ENCODE results near the gene CD6. TPM values are rescaled to one million over a fixed set of nuclear protein-coding genes. Genes with fewer than 3 reads are reported as not detected.

Gene CD6
- total RNA-seq, 1 experiment from 2014 or later = not detected

DNA sequence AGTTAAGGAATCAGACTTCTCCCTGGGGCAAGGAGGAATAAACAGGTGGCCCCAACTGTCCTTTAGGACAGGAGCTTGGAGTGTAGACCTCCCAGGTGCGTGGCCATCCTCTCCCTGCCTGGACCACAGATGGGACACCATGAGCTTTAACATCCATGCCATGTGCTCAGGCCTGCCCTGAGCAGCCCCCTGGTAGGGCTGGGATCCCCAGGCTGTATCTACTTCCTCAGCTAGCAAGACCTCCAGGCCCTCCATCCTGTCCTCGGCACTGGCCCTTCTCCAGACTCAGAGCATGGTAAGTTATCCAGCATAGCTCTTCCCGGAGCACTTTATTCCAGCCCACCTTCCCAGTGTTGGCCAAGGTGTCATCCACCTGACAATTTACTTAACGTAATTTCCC is 5.7 kb downstream of the CD6 start:
- Histone ChIP-seq H3K4me1 (ENCODE audit: low read length) (peaks cover 22% of the 10 kb centered on the region), H3K27me3 (ENCODE audit: low read length) (no peaks in the 10 kb centered on the region), H2AFZ (ENCODE audit: low read length) (no peak overlapping the region), H4K20me1 (ENCODE audit: insufficient read depth, low read depth, low read length) (no peaks in the 10 kb centered on the region), H3K4me2 (ENCODE audit: low read depth, low read length, poor library complexity, severe bottlenecking) (peak overlapping the region; percentile 17), H3K9ac (ENCODE audit: low read length) (no peak overlapping the region), H3K9me3 (ENCODE audit: low read length) (no peaks in the 10 kb centered on the region), H3K27ac (ENCODE audit: low read length) (no peak overlapping the region), H3K4me3 (ENCODE audit: low read length) (no peak overlapping the region), H3K9me2 (replicated peaks; ENCODE audit: insufficient read depth, low read length) (no peaks in the 10 kb centered on the region), H3K36me3 (ENCODE audit: insufficient read depth, low read length) (no peaks in the 10 kb centered on the region), H3K79me2 (ENCODE audit: low read length) (no peaks in the 10 kb centered on the region)
- no peak for DNase-seq

DNA sequence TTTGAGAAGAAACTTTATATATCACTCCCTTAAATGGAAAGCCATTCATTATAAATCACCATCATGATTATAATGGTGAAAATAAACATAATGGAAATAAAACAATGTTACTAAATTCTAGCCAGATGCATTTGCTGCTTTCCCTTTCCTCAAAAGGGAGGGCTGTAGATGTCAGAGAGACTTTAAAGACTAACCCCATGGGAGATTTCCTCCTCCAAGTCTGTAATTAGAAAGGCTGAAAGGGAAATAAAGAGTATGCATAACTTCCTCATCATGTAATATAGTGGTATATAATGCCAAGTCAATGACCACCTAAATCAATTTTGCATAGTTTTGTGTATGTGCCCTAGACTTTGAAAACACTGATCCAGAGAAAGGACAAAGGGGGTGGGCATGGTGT is 6.4 kb downstream of the CD6 start:
- no peaks in the 10 kb centered on the region for H3K9me2 ChIP-seq (replicated peaks; ENCODE audit: insufficient read depth, low read length)
- no peaks in the 10 kb centered on the region for H3K36me3 ChIP-seq (ENCODE audit: insufficient read depth, low read length)
- H3K9ac ChIP-seq (ENCODE audit: low read length) = no peak overlapping the region
- DNase-seq = no peak
- no peaks in the 10 kb centered on the region for H3K79me2 ChIP-seq (ENCODE audit: low read length)
- H3K9me3 ChIP-seq (ENCODE audit: low read length) = no peaks in the 10 kb centered on the region
- no peaks in the 10 kb centered on the region for H3K27me3 ChIP-seq (ENCODE audit: low read length)
- no peak overlapping the region for H2AFZ ChIP-seq (ENCODE audit: low read length)
- H3K4me3 ChIP-seq (ENCODE audit: low read length) = no peak overlapping the region
- peak overlapping the region; percentile 17 for H3K4me2 ChIP-seq (ENCODE audit: low read depth, low read length, poor library complexity, severe bottlenecking)
- peaks cover 22% of the 10 kb centered on the region for H3K4me1 ChIP-seq (ENCODE audit: low read length)
- no peak overlapping the region for H3K27ac ChIP-seq (ENCODE audit: low read length)
- H4K20me1 ChIP-seq (ENCODE audit: insufficient read depth, low read depth, low read length) = no peaks in the 10 kb centered on the region

DNA sequence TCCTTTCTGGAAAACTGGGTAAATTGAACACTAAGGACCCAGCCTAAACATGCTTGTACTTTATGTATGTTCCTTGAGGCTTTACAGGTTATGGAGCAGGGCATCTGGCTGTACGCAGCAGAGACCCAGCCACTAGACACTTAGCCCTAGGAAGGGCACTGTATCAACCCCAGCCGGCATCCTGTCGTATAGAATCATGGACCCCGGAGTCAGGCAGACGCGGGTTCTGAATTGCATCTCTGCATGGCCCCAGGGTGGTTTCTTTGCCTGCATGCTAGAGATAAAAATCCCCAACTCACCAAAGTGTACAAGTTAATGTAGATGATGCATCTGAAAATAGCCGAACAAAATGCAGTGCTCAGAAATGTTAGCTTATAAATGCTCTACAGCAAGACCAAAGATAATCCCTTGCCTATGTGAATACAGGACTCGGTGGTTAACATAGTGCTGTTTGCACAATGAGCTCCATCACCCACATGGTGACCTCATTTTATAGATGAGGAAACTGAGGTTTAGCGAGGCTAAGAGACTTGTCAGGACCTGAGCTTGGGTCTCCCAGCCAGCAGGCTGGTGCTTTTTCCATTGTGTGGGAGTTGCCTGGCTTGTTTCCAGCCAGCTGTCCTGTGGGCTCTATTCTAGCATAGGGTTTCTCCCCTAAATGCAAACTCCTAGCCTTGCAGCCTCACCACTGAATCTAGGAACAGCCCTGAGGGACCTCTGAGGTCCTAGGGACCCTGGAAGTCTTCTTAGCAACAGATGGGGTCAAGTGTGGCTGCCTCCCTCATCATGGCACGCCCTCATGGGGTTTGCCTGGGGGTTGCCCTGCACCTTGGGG is 7.3 kb downstream of the CD6 start:
- H3K4me3 ChIP-seq (ENCODE audit: low read length) = no peak overlapping the region
- no peak for DNase-seq
- no peaks in the 10 kb centered on the region for H3K9me2 ChIP-seq (replicated peaks; ENCODE audit: insufficient read depth, low read length)
- H3K9ac ChIP-seq (ENCODE audit: low read length) = no peak overlapping the region
- no peaks in the 10 kb centered on the region for H3K79me2 ChIP-seq (ENCODE audit: low read length)
- peaks cover 22% of the 10 kb centered on the region for H3K4me1 ChIP-seq (ENCODE audit: low read length)
- no peaks in the 10 kb centered on the region for H4K20me1 ChIP-seq (ENCODE audit: insufficient read depth, low read depth, low read length)
- no peak overlapping the region for H3K4me2 ChIP-seq (ENCODE audit: low read depth, low read length, poor library complexity, severe bottlenecking)
- H3K27me3 ChIP-seq (ENCODE audit: low read length) = no peaks in the 10 kb centered on the region
- no peak overlapping the region for H3K27ac ChIP-seq (ENCODE audit: low read length)
- H3K36me3 ChIP-seq (ENCODE audit: insufficient read depth, low read length) = no peaks in the 10 kb centered on the region
- no peaks in the 10 kb centered on the region for H3K9me3 ChIP-seq (ENCODE audit: low read length)
- H2AFZ ChIP-seq (ENCODE audit: low read length) = no peak overlapping the region

DNA sequence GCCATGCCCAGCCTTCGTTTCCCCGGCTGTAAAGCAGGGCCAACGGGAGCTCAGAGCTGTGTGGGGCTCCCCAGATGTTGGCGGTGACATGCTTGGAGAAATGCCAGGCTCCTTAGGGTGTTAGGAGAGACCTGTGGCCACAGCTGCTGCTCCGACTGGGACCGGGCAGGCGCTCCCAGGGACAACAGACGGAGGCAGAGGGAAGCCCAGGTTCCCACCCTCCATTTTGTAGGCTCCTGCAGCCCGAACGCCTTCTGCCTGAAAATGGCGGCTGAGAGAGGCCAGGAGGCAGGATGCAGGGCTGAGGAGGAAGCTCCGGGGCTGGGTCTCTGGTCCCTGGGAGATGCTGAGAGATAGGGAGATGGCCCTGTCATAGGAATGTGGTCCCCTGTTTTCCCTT is 10.0 kb downstream of the CD6 start:
- Histone ChIP-seq H2AFZ (ENCODE audit: low read length) (no peak overlapping the region), H3K9me2 (replicated peaks; ENCODE audit: insufficient read depth, low read length) (no peaks in the 10 kb centered on the region), H4K20me1 (ENCODE audit: insufficient read depth, low read depth, low read length) (no peaks in the 10 kb centered on the region), H3K27me3 (ENCODE audit: low read length) (no peaks in the 10 kb centered on the region), H3K4me2 (ENCODE audit: low read depth, low read length, poor library complexity, severe bottlenecking) (no peak overlapping the region), H3K27ac (ENCODE audit: low read length) (no peak overlapping the region), H3K36me3 (ENCODE audit: insufficient read depth, low read length) (no peaks in the 10 kb centered on the region), H3K9me3 (ENCODE audit: low read length) (no peaks in the 10 kb centered on the region), H3K79me2 (ENCODE audit: low read length) (no peaks in the 10 kb centered on the region), H3K4me3 (ENCODE audit: low read length) (no peak overlapping the region), H3K4me1 (ENCODE audit: low read length) (peaks cover 22% of the 10 kb centered on the region), H3K9ac (ENCODE audit: low read length) (no peak overlapping the region)
- DNase-seq = no peak

DNA sequence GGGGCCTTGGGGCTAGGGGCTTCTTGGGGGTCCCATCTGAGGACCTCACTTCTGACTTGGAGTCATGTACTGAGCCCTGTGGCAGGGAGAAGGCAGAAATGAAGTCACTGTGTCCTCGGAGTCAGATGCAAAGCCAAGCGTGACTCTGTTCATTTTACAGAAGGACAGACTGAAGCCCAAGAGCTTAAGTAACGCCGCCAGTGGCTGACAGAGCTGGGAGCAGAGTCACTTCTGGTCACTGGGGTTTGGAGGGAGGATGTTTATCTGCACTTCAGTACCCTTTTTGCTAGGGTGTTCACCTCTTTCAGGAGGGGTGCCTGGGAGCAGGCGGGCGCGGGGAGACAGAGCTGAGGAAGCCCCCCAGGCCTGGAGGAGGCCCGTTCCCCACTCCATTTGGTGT is 10.7 kb downstream of the CD6 start:
- Histone ChIP-seq H3K4me1 (ENCODE audit: low read length) (peaks cover 21% of the 10 kb centered on the region), H2AFZ (ENCODE audit: low read length) (no peak overlapping the region), H3K4me3 (ENCODE audit: low read length) (no peak overlapping the region), H3K27me3 (ENCODE audit: low read length) (no peaks in the 10 kb centered on the region), H3K36me3 (ENCODE audit: insufficient read depth, low read length) (no peaks in the 10 kb centered on the region), H4K20me1 (ENCODE audit: insufficient read depth, low read depth, low read length) (no peaks in the 10 kb centered on the region), H3K4me2 (ENCODE audit: low read depth, low read length, poor library complexity, severe bottlenecking) (no peak overlapping the region), H3K79me2 (ENCODE audit: low read length) (no peaks in the 10 kb centered on the region), H3K27ac (ENCODE audit: low read length) (no peak overlapping the region), H3K9me2 (replicated peaks; ENCODE audit: insufficient read depth, low read length) (no peaks in the 10 kb centered on the region), H3K9me3 (ENCODE audit: low read length) (no peaks in the 10 kb centered on the region), H3K9ac (ENCODE audit: low read length) (no peak overlapping the region)
- no peak for DNase-seq

DNA sequence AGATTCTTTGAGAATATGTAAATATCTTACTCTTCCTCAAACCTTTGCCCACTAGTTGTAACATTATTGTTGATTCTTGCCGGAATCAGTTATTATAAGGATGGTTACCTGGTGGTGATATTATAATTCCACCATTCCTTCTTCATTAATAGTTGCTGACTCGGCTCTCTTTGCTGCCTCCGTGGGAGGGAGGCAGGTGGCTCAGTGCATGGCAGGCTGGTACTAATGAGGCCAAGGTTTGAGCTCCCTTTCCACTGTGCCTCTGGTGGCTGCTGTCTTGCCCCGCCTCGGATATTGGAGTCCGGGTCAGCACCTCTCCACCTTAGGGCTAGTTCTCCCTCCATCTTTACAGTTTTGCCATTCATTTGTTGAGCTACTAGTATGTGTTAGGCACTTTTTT is 12.7 kb downstream of the CD6 start:
- Histone ChIP-seq H3K36me3 (ENCODE audit: insufficient read depth, low read length) (no peaks in the 10 kb centered on the region), H3K4me3 (ENCODE audit: low read length) (no peak overlapping the region), H3K4me1 (ENCODE audit: low read length) (peaks cover 7% of the 10 kb centered on the region), H3K27me3 (ENCODE audit: low read length) (no peaks in the 10 kb centered on the region), H3K27ac (ENCODE audit: low read length) (no peak overlapping the region), H3K9ac (ENCODE audit: low read length) (no peak overlapping the region), H3K79me2 (ENCODE audit: low read length) (no peaks in the 10 kb centered on the region), H2AFZ (ENCODE audit: low read length) (no peak overlapping the region), H3K4me2 (ENCODE audit: low read depth, low read length, poor library complexity, severe bottlenecking) (no peak overlapping the region), H3K9me3 (ENCODE audit: low read length) (no peaks in the 10 kb centered on the region), H4K20me1 (ENCODE audit: insufficient read depth, low read depth, low read length) (no peaks in the 10 kb centered on the region), H3K9me2 (replicated peaks; ENCODE audit: insufficient read depth, low read length) (no peaks in the 10 kb centered on the region)
- no peak for DNase-seq

DNA sequence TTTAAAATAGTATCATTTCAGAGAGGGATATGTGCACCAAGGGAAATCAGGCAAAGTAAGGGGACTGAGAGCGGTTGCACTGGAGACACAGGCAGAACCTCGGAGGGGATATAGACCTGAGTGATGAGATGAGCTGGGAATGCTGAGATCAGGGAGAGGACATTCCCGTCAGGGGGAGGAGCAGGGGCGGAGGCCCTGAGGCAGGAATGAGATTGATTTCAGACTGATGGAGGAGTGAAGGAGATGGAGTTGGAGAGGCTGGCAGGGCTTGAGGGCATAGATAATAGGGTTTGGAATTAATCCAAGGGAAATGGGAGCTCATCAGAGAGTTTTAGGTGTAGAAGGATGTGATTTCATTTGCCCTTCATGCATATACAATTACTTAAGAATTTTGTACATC is 13.2 kb downstream of the CD6 start:
- Histone ChIP-seq H3K9me2 (replicated peaks; ENCODE audit: insufficient read depth, low read length) (no peaks in the 10 kb centered on the region), H3K4me2 (ENCODE audit: low read depth, low read length, poor library complexity, severe bottlenecking) (no peak overlapping the region), H3K4me3 (ENCODE audit: low read length) (no peak overlapping the region), H4K20me1 (ENCODE audit: insufficient read depth, low read depth, low read length) (no peaks in the 10 kb centered on the region), H3K36me3 (ENCODE audit: insufficient read depth, low read length) (no peaks in the 10 kb centered on the region), H3K4me1 (ENCODE audit: low read length) (peaks cover 10% of the 10 kb centered on the region), H3K27me3 (ENCODE audit: low read length) (no peaks in the 10 kb centered on the region), H2AFZ (ENCODE audit: low read length) (no peak overlapping the region), H3K27ac (ENCODE audit: low read length) (no peak overlapping the region), H3K79me2 (ENCODE audit: low read length) (no peaks in the 10 kb centered on the region), H3K9me3 (ENCODE audit: low read length) (no peaks in the 10 kb centered on the region), H3K9ac (ENCODE audit: low read length) (no peak overlapping the region)
- DNase-seq = no peak

DNA sequence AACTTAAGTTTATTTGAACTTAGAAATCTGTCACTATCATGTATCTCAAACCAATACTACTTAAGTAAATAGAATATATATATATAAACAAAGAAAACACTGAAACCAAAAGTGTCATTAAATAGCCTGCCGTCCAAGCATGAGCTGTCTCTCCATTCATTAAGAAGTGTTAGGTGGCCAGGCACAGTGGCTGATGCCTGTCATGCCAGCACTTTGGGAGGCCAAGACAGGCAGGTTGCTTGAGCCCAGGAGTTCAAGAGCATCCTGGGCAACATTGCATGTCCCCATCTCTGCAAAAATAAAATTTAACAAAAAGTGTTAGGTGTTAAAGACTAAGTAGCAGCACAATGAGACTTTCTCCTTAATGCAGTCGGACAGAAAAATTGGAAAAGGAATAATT is 14.0 kb downstream of the CD6 start:
- no peak for DNase-seq
- Histone ChIP-seq H3K27ac (ENCODE audit: low read length) (no peak overlapping the region), H3K4me1 (ENCODE audit: low read length) (peaks cover 10% of the 10 kb centered on the region), H3K9me2 (replicated peaks; ENCODE audit: insufficient read depth, low read length) (no peaks in the 10 kb centered on the region), H3K9ac (ENCODE audit: low read length) (no peak overlapping the region), H4K20me1 (ENCODE audit: insufficient read depth, low read depth, low read length) (no peaks in the 10 kb centered on the region), H3K36me3 (ENCODE audit: insufficient read depth, low read length) (no peaks in the 10 kb centered on the region), H3K27me3 (ENCODE audit: low read length) (no peaks in the 10 kb centered on the region), H2AFZ (ENCODE audit: low read length) (no peak overlapping the region), H3K9me3 (ENCODE audit: low read length) (no peaks in the 10 kb centered on the region), H3K4me3 (ENCODE audit: low read length) (no peak overlapping the region), H3K4me2 (ENCODE audit: low read depth, low read length, poor library complexity, severe bottlenecking) (no peak overlapping the region), H3K79me2 (ENCODE audit: low read length) (no peaks in the 10 kb centered on the region)

Data from Karpas-422 (cell line).